DMS79 (cell line): ENCODE data around the gene ITGA7.
"Not testable (repeated sequence)": the region's sequence is repeated elsewhere in the genome, so short reads cannot be mapped to it uniquely, and the experiment has no call there.

Source experiments
- DNase-seq: peaks from one replicate; lab custom pipeline; 2025; lab: John Stamatoyannopoulos, UW

Gene ITGA7

DNA sequence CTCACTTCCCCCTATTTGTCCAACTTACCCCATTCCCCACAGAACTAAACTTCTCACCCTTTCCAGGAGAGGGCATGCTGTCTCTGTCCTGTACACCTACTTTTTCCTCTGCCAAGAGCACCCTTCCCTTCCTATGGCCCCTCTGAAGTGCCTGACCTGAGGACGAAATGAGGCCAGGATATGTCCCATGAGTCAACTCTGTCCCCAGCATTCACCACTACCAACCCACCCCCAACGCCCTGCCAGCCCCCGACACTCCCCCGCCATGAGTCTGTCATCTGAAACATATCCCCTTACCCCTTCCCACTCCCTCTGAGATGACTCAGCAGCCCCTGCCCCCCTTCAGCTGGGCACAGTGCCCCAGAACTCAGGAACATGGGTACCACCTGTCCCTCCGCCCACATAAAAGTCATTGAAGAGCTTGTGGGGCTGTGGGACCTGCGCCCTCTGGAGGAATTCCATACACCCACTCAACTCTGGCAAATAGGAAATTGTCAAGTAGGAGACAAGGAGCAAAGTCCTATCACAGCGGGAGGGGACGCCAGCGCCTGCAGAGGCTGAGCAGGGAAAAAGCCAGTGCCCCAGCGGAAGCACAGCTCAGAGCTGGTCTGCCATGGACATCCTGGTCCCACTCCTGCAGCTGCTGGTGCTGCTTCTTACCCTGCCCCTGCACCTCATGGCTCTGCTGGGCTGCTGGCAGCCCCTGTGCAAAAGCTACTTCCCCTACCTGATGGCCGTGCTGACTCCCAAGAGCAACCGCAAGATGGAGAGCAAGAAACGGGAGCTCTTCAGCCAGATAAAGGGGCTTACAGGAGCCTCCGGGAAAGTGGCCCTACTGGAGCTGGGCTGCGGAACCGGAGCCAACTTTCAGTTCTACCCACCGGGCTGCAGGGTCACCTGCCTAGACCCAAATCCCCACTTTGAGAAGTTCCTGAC, 26.3 kb downstream of the ITGA7 start:
- DNase-seq: no peak

DNA sequence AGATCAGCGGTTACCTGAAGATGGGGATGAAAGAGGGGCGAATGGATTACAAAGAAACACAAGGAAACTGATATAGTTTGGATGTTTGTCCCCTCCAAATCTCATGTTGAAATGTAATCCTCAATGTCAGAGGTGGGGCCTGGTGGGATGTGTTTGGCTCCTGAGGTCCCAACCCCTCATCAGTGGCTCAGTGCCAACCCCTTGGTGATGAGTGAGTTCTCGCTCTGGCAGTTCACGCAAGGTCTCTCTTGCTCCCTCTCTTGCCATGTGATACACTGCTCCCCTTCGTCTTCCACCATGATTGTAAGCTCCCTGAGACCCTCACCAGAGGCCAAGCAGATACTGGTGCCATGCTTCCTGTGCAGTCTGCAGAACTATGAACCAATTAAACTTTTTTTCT, 28.0 kb downstream of the ITGA7 start:
- no peak for DNase-seq

DNA sequence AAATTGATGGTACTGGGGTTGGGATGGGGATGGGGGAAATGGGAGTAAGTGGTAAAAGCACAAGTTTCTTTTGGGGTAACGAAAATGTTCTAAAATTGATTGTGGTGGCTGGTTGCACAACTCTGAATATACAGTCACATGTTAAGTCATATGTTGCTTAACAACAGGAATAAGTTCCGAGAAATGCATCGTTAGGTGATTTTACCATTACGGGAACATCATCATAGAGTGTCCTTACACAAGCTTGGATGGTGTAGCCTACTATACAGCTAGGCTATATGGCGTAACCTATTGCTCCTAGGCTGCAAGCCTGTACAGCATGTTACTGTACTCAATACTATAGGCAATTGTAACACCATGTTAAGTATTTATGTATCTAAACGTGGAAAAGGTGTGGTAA, 31.0 kb downstream of the ITGA7 start:
- DNase-seq: no peak

DNA sequence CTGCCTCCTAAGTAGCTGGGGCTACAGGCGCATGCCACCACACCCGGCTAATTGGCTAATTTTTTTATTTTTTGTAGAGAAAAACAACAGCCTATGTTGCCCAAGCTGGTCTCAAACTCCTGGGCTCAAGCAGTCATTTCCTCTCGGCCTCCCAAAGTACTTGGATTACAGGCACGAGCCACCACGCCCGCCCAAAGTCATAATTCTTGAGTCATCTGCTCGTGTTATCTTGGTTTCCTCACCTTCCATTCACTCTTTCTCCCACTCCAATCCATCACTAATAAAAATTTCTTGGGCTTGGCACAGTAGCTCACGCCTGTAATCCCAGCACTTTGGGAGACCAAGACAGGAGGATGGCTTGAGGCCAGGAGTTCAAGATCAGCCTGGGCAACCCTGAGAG, 32.0 kb downstream of the ITGA7 start:
- no peak for DNase-seq

DNA sequence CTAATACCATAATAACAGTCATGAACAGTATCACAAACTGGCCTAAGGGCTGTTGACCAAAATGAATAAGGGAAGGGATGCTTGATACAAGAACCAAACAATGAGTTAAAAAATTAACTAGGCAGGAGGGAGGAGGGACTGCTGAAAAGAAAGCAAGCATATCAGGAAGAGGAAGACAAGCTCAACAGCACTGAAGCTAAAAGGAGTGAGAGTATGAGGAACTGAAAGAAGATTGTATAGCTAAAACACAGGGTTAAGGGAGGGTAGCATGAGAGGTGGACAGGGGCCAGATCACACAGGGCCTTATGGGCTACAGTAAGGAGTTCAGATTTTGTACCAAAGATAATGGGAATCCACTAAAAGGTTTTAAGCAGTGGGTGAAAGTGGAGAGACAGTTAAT, 34.1 kb downstream of the ITGA7 start:
- no peak for DNase-seq

DNA sequence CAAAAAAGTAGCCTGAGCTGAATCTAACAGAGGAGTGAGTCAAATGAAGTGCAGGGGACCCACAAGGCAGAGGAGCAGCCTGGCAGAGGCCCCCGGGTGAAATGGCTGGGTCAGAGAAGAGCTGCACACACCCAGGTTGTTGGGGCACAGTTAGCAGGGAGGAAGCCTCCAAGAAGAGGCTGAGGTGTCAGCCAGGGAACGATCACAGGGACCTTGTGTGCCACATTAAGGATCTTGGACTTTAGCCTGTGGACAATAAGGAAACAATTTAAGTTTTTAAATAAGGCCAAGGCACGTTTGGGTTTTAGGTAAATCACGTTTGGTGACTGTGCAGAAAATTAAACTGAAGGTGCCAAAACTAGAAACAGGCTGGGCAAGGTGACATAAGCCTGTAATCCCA, 36.0 kb downstream of the ITGA7 start:
- no peak for DNase-seq

DNA sequence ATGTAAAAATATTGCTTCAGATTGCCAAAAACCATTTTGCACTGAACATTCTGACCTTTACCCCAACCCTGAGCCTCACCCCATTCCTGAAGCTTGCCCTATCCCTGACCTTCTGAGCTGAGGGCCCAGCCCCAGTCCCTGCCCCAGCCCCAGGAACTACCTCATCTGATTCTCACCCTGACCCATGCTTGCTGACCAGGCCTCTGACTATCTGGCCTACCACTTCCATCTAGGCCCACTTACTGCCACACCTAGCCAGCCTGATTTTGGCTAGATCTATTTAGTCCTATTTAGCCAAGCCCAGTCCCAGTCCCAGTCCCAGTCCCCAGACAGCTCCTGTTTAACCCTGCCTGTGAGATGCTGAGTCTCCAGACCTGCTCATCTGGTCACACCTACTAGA, 37.4 kb downstream of the ITGA7 start:
- no peak for DNase-seq

DNA sequence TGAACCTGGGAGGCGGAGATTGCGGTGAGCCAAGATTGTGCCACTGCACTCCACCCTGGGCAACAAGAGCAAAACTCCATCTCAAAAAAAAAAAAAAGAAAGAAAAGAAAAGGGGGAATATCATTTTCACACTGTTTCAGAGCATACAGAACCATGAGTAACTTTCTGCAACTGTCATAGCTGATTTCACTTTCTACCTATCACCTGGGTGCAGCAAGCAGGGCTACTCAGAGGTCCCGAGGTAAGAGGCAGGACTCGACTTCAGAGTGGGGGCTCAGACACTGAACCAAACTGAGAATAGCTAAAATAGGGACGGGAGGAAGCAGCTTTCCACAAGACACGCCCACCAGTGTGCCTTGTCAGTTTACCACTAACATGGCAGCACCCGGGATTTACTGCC, 41.2 kb downstream of the ITGA7 start:
- DNase-seq: no peak

DNA sequence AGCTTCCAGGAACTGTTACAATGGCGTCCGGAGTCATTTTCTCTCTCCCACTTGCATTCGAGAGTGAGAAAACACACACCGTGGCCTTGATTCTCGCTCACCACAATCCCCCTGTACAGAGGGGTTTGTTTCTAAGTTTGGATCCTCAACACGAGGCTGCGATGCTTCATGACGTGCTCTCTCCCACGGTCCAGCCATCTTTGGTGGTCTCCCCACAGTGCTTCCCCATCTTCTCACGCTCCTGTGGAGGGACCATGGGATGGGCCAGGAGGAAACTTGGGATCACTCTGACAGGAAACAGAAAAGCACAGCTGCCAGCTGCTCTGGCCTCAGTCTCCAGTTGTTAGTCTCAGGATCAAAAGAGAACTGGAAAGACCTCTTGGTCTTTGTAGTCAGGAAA, 42.9 kb downstream of the ITGA7 start:
- DNase-seq: no peak

DNA sequence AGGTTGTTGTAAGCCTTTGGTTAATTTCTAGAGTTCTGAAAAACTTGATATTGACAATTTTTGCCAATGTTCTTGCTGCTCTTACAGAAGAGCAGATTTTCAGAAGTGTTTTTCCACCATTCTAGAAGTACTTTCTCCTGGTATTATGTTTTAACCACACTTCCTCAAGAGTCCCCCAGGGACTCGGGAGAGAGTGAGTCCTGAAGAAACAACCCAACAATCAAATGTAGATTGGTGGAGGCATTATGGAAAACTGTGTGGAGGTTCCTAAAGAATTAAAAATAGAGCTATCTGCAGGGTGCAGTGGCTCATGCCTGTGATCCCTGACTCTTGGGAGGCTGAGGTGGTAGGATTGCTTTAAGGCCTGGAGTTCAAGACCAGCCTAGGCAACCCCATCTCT, 44.3 kb downstream of the ITGA7 start:
- no peak for DNase-seq

DNA sequence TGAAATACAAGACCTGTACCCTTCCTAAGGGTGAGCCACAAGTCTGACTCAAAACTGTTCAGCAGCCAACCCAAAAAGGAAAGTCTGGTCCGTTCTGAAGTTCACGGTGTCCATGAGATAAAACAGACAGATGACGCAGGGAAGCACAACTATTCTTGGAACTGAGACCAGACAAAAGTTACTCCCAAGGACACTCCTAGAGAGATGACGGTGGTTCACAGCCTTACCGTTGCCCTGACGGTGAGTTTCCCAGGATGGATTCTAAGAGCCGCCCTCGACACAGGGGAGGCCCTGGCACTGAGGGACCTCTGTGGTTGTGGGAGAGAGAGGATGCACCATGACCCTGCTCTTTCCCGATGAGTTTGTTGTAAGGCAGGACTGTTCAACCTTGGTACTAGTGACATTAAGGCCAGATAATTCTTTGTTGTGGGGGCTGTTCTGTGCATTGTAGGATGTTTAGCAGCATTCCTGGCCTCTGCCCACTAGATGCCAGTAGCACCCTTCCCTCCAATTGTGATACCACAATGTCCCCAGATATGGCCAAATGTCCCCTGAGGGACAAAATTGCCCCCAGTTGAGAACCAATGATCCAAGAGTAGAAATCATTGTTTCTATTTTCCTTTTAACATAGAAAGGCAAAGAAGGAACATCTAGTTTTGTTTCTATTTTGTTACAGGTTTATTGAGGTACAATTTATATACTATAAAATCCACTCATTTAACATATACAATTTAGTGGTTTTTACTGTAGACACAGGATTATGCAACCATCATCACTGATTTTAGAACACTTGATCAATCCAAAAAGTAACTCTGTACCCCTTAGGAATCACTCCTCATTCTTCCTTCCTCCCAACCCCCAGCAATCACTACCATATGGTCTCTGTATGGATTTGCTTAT, 48.0 kb downstream of the ITGA7 start:
- no peak for DNase-seq

DNA sequence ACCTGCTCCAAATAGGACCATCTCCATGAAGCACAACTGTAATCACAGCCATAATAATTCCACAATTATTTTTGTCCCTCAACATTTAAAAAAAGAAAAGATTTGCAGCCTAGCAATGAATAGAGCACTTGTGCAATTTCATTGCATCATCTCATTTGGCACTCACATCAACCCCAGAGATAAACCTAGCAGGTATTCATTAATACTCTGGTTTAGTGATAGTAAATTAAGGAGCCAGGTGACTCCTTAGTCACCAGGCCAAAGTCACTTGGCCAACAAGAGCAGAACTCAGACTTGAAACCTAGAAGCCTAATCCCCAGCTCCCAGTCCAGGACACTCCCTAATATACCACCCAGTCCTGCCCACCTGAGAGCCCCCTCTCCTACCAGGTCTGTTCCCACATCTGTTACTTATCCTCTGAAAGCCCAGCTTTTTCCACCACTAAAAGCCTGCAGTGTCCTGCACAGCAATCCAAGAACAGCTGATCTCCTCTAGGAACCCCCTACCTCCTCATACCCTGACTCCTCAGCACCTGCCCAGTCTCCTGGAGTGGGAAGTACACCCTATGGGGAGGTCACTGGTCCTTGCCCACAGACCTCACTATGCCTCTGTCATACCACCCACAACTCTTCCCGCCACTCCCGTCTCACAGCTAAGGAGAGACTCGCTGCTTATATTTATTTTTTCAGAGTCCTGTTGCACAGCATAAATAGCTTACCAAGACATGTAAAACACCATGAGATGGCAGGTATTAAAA, 48.9 kb downstream of the ITGA7 start:
- no peak for DNase-seq

DNA sequence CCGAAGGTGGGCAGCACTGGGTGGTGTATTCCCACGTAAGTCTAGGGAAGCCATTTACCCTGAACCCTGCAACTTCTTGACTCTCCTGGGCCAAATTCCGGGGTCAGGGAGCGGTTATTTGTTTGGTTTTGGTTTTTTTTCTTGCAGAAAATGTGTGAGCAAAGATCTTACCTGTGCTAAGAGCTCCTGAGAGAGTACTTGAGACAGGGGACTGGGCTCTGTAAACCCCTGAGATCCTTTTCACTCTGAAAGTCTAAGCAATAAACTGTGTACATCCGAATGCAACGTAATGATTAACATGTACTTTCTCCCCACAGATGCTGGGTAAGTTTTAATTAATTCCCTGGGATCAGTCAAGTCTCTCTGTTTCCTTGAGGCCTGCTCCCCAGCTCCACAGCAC, 49.5 kb downstream of the ITGA7 start:
- no peak for DNase-seq

DNA sequence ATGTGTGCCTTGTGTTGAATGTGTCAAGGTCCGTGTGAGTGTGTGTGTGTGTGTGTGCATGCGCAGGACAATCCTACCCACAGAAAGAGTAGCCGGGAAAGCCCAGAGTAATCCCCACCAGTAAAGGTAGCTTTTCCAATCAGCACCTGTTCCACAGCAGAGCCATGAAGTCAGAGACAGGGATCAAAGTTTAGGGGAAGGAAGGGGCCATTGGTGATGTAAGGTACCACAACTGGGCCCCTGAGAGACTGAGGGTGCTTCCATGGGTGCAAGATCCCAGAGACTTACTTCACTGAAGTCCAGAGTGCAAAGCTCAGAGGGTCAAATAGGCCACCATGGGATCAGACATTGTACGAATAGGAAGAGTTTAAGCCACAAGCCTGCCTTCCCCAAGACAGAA, 50.5 kb downstream of the ITGA7 start:
- no peak for DNase-seq

DNA sequence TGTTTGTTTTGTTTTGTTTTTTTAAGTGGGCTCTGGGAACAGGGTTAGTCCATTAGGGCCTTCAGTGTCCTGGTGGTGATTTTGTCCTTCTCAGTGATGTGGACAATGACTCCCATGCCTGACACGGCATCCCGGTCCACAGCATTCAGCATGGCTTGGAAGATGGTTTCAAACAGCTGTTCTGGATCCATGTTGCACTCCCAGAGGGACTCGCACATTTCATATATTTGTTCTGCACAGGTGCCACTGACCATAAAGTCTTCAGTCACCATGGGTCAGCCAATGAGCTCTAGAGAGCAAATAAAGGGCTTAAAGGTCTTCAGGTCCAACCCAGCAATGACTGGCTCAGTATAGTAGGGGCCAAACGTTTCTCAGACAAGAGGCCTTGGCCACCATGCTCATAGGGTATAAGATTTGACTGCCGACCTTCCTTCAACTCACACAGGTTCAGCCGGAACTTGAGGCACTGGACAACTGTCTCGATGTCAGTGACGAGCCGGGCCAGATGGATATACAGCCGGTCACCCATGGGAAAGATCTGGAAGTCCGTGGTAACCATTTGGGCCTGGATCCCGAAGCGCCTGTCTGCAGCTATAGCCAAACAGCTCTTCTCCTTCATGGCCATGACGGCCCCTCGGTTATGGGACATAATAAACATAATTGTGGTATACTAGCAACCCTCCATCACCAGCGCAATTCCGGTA, 53.0 kb downstream of the ITGA7 start:
- DNase-seq: no peak

DNA sequence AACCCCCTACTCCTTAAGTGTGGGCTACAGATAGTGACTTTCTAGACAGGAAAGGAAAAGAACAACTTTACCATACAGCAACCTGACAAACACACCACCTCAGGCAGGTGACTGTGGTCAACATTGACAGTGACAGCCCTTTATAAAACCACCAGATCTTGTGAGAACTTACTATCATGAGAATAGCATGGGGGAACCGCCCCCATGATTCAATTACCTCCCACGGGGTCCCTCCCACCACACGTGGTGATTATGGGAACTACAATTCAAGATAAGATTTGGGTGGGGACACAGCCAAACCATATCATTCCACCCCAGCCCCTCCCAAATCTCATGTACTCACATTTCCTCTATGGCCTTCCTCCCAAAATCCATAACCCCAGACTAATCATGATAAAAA, 54.7 kb downstream of the ITGA7 start:
- no peak for DNase-seq

DNA sequence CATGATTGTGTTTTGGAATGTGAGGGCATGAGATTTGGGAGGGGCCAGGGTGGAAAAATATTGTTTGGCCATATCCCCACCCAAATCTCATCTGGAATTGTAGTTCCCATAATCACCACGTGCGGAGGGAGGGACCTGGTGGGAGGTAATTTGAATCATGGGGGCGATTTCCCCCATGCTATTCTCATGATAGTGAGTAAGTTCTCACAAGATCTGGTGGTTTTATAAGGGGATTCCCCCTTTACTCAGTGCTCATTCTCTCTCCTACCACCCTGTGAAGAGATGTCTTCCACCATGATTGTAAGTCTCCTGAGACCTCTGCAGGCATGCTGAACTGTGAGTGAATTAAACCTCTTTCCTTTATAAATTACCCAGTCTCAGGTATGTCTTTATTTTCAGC, 55.4 kb downstream of the ITGA7 start:
- no peak for DNase-seq

DNA sequence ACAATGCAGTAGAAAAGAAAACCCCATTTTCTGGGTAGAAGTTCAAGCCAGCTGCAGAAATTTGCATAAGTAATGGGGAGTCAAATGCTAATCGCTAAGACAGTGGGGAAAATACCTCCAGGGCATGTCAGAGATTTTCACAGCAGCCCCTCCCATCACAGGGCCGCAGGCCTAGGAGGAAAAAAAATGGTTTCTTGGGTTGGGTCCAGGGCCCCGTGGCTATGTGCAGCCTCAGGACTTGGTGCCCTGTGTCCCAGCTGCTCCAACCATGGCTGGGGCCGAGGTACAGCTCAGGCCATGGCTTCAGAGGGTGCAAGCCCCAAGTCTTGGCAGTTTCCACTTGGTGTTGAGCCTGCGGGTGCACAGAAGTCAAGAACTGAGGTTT, 56.4 kb downstream of the ITGA7 start:
- no peak for DNase-seq

DNA sequence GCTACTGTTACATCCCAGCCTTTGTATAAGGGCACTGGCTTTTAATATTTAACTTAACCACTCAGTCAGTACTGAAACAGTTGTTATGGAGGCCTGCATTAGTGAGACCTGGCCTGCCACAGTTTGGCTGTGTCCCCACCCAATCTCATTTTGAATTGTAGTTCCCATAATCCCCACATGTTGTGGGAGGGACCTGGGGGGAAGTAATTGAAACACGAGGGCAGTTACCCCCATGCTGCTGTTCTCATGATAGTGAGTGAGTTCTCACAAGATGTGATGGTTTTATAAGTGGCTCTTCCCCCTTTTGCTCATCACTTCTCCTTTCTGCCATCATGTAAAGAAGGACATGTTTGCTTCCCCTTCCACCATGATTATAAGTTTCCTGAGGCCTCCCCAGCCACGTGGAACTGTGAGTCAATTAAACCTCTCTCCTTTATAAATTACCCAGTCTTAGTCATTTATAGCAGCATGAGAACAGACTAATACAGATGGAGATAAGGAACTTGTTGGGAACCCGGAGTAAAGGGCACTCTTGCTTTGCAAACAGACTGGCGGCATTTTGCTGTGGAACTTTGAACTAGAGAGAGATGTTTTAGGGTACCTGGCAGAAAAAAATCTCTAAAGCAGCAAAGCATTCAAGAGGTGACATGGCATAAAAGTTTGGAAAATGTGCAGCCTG, 56.9 kb downstream of the ITGA7 start:
- not testable (repeated sequence) for DNase-seq

DNA sequence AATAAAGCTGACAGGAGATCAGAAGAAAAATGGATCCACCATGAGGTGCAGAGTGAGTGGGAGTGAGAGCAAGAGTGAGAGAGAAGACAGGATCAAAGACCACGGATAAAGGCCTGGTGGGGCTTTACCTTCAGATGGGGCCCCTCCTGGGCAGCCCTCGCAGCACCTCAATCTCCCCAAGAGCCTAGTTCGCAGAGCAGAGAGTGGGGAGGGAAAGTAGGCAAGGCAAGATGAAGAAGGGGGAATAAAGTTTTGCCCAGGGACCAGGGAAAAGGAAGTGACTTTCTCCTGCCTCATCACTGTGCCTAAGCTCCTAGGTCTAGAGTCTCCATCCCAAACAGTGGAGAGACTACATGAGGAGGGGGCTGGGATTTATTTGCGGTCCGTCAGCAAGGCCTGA, 60.7 kb downstream of the ITGA7 start:
- no peak for DNase-seq

DNA sequence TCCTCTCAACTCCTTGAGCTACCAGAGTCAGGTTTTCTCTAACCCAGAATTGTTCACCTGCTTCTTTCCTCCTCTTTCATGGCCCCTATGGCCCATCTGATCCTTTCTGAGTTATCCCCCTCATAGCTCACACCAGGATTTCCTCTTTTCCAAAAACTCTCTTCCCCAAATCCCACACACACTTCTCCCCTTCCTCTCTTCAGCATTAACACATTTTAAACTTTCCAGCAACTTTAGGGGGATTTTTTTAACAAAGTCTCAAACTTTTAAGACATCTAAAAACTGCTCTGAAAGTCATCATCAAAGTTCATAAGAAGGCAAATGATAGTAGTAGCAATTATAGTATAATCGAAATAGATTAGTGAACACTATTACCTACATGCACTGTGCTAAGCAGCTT, 63.1 kb downstream of the ITGA7 start:
- no peak for DNase-seq
